HL-60/S4 treated with phorbol 12-myristate 13-acetate at 8.2 ng/mL for 4 days and 3 days (cell line): ENCODE measurements around the gene FZR1.
"Not testable (repeated sequence)": the region's sequence is repeated elsewhere in the genome, so short reads cannot be mapped to it uniquely, and the experiment has no call there.

Experiments
- in situ Hi-C: fragments of 300-500 bp; cut with MboI; formaldehyde crosslinking; loops from 2 replicates; pipeline ENCODE4 v1.15.0; 2022; ENCODE audit warnings: low sequenced_read_pairs

Gene FZR1

DNA sequence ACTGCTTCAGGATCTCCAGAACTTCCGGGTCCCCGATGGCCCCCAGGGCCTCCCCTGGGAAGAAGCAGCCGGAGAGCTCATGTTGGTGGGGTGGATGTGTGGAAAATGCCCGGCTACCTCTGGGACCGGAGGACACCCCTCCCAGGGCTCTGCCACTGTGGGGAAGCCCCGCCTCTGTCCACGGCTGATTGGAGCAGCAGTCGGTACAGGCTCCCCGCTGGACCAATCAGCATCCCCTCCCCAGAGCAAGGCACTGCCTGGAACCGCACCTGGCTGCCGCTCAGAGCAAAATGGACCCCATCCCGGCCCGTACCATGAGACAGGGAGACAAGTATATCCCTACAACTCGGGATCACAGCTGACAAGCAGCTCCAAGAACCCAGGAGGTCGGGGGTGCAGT is 12.1 kb upstream of the FZR1 start:
- in situ Hi-C loops, result no loop called here

DNA sequence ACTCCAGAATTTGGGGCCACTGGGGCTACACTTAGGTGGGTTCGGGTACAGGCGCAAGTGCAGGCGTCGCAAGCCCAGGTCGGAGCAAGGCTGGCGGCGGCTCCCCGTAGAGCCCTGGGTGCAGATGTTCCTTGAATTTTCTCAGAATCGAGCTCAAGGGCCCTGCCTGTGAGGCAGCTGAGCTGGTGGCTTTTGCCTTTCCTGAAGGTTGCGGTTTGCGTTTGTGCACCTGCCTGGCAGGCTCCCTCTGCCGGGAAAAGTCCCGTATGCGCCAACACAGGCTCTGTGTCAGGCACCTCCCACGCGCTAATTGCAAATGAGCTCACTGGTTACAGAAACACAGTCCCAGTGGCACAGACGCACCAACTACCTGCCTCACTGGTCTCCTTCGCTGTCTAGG is 11.6 kb upstream of the FZR1 start:
- in situ Hi-C loops, result no loop called here

GRCh38 chr19:3496392-3497273 is 9.5 kb upstream of the FZR1 start:
- in situ Hi-C loops, result no loop called here

GRCh38 chr19:3497757-3498520 is 8.2 kb upstream of the FZR1 start:
- in situ Hi-C loops, result no loop called here

DNA sequence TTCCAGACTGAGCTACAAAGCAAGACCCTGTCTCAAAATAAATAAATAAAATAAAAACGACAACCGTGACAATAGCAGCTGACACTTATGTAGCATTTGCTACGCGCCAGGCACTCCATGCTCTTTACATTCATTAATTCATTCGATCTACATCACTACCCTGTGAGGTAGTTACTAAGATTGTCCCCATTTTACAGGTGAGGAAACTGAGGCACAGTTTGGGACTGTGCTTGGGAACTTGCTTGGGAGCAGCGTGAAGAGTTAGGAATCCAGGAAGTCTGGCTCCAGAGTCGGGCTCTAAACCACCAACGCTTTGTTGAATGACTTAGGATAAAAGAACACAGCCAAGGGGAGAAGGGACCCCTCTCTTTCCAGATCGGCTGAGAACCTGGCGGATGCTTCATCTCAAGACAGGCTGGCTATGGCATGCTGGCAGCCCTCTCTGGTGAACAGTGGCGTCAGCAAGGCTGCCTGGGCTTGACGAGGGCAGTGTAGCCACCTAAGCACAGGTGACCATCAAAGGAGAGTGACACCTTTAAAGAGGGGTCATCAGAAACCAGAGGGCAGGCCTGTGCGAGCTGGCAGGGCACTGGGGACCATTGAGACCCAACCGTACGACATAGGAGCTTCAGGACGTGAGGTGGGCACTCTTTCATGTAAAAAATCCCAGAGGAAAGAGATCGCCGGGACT is 6.2 kb upstream of the FZR1 start:
- in situ Hi-C loops, result no loop called here

GRCh38 chr19:3500429-3501101 is 5.5 kb upstream of the FZR1 start, which contains the start of gene DOHH:
TSS of gene DOHH (minus strand) at chr19:3500674. CDS start at chr19:3496814, 3,860 bp downstream.
- in situ Hi-C loops, result no loop called here

DNA sequence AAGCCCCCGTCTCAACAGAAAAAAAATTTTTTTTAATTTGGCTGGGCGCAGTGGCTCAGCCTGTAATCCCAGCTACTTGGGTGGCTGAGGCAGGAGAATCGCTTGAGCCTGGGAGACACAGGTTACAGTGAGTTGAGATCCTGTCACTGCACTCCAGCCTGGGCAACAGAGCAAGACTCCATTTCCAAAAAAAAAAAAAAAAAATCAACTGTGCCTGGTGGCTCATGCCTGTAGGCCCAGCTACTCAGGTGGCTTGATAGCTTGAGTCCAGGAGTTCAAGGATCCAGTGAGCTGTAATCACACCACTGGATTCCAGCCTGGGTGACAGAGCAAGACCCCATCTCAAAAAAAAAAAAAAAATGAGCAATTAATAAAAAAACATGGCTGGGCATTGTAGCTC is 4.3 kb upstream of the FZR1 start:
- in situ Hi-C loops, result no loop called here

DNA sequence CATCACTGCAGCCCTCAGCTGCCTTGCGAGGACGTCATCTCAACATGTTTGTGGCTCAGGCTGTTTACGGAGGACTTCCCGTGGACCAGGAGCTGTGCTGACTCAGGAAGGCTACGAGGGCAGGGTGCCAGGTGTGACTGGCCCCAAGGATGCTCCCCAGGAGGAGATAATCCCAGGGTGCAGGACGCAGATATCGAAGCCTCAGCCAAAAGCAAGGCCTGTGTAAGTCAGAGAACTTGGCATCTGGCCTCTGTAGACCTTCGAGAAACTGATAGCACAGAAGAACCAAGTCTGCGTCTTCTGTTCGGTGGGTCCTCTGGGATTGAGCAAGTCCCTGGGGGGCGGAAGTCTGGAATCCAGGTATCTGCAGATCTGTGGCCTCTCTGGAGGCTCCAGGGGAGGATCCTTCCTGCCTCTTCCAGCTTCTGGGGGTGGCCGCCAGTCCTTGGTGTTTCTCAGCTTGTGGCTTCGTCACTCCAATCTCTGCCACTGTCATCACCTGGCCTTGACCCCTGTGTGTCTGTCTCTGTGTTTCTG is 3.0 kb upstream of the FZR1 start:
- in situ Hi-C loops, result no loop called here

- in situ Hi-C loops, result no loop called here
Observed at GRCh38 chr19:3504735-3505134, 1.4 kb upstream of the FZR1 start.

DNA sequence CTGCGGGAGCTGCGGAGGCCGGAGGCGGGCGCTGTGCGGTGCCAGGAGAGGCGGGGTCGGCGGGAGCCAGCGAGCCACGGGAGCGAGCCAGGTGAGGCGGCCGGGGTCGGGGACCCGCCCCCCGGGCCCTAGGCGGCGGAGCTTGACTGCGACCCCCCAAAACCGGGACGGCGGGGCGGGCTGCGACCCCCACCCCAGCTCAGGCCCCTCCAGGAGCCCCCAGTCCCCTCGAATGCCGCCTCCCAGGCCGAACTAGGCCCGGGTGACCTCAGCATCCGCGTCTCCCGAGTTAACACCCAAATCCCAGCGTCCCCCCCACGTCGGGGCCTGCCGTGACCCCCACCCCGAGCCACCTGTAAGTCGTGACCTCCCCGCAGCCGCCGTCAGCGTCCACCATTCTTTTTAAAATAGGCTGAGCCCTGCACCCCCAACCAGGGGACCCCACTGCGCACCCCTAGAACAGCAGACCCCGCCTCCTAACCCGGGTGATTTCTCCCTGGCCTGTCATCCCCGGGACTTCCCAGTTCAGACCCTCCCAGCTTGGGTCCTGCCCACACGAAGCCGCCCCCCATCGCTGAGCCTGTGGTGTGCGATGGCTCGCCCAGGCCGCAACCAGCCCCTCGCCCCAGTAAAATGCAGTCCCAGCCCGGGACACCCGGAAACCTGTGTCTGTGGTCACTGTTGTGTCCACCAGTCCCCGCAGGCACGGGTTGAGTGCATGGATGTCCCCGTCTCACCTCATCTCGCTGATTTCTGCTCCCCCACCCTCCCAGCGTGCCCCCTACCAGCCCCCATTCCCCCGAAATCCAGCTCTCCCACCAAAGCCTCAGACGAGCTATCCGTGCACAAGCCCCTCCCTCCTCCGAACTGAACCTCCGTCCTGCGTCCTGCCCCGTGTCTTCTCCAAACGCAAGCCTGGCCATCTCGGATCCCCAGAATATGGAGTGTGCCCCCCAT is 551 bp downstream of the FZR1 start:
- in situ Hi-C loops, result no loop called here

GRCh38 chr19:3507371-3508120 is 1.4 kb downstream of the FZR1 start:
- in situ Hi-C loops, result no loop called here

DNA sequence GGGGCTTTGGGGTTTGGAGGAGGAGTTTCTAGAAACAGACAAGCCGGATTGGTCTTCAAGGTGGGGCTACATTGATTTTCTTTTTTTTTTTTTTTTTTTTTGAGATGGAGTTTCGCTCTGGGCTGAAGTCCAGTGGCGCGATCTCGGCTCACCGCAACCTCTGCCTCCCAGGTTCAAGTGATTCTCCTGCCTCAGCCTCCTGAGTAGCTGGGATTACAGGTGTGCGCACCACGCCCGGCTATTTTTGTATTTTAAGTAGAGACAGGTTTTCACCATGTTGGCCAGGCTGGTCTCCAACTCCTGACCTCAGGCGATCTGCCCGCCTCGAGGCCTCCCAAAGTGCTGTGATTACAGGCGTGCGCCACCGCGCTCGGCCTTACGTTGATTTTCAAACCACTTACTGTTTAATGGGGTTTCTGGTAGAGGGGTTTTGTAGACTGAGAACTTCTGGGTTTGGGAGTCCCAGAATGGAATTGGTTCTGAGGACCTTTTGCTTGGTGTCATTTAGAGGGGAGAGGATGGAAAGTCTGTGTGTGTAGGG is 2.1 kb downstream of the FZR1 start:
- in situ Hi-C loops, result not testable (repeated sequence)

DNA sequence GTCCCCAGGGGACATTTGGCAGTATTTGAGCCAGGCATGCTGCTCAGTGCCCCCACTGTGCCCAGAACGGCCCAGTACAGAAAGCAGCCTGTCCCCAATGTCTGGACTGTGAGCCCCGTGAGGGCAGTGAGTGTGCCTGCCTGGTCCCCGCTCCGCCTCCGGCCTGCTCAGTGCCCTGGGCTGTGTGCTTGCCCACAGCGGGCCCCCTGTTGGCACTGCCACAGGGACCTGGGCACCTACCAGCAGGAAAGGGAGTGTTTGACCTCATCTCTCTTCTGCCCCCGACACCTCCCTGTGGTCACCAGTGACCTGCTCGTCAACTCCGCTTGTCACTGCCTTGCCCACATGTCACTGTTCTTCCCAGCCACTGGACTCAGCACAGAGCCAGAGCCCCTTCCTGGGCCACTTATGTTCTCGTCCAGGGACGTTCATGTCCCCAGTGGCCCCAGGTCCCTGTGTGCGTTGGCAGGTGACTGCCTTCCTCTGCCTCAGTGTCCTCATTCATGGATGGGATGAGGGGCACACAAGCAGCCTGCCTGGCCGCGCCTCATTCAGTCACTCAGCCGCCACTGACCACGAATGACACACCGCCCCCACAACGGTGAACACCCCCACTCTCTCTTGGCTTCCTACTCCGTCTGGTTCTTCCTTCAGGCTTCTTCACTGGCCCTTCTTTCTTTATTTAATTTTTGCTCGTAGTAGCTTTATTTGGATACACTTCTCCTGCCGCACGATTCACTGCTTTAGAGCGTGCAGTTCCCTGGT is 2.8 kb downstream of the FZR1 start:
- in situ Hi-C loops, result no loop called here

GRCh38 chr19:3509566-3509989 is 3.5 kb downstream of the FZR1 start:
- in situ Hi-C loops, result no loop called here

DNA sequence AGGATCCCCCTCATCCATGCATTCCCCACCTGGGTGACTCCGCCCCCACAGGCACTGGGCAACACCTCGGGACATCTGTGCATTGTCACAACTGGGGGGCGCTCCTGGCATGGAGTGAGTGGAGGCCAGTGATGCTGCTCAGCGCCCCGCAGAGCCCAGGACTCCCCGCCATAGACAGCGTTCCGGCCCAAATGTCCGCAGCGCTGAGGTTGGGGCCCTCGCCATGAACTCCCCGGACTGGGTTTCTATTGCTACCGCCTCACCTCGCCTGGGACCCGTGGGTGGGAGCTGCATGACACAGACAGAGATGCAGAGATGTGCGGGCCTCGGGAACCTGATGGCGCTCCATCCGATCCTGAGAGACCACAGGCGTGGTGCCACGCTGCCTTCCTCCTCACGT is 4.6 kb downstream of the FZR1 start:
- in situ Hi-C loops, result no loop called here

DNA sequence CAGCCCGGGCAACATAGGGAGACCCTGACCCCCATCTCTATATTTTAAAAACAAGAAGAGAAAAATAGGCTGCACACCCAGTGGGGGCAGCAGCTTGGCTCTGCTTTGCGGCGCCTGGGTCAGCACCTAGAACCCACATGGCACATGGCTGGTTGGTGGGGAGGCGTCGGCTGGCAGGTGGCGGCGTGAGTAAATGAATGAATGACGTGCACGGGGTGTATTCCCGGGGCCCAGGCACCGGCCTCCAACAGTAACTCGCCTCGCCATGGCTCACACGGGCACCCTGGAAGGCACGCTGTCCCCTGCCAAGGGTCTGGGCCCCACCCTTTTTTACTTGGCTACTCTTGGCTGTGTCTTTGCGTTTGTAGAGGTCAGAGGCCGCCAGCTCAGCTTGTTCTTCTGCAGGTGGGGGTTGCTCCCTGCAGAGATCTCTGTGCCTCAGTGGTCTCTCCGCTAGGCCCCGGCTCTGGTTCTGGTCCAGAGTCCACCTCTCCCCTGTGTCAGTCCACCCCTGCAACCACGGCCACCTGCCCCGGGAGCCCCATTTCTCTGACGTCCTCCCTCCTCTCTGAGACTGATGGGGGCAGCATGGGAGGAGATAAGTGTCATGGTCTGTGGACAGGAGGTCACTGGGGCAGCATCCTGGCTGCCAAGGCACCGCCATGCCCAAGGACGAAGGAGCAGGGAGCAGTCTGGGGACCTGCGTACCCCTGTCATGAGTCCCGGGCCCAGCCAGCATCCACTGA is 5.6 kb downstream of the FZR1 start:
- in situ Hi-C loops, result no loop called here

- in situ Hi-C loops, result no loop called here
Observed at GRCh38 chr19:3512562-3513228, 6.6 kb downstream of the FZR1 start.
